Aorta (tissue), 5 donors: ENCODE measurements around the gene UBE2E1. TPM values are rescaled to one million over a fixed set of nuclear protein-coding genes. Genes with fewer than 3 reads are reported as not detected.

Experiments
- ATAC-seq: fragments of 200-7000 bp; cut with Tn5 transposase; one replicate; pipeline ENCODE4 v1.9.1; 2022; ENCODE audit warnings: moderate library complexity; ENCODE audit not compliant: low FRiP score
- DNase-seq, 2 donors: peaks; one replicate each; pipeline ENCODE4 v3.0.0-alpha.2; 2020
- H3K27ac ChIP-seq, 2 donors: one replicate each; pipeline ENCODE4 v1.5.1; 2013; ENCODE audit warnings: low read length in 2 of 2, mild to moderate bottlenecking in 2 of 2, moderate library complexity in 2 of 2, control low read depth in 1 of 2, inconsistent platforms in 1 of 2, low read depth in 1 of 2
- H3K27me3 ChIP-seq, 2 donors: one replicate each; pipeline ENCODE4 v1.6.1; 2013; ENCODE audit warnings: control low read depth in 1 of 2, low read length in 1 of 2, mild to moderate bottlenecking in 1 of 2, moderate library complexity in 1 of 2; ENCODE audit not compliant: insufficient read depth in 2 of 2, control insufficient read depth in 1 of 2
- H3K36me3 ChIP-seq, 2 donors: one replicate each; pipeline ENCODE4 v1.6.1; 2013; ENCODE audit warnings: control low read depth in 1 of 2, low read length in 1 of 2, mild to moderate bottlenecking in 1 of 2; ENCODE audit not compliant: insufficient read depth in 2 of 2, control insufficient read depth in 1 of 2
- H3K4me1 ChIP-seq, 2 donors: one replicate each; pipeline ENCODE4 v1.6.1; 2013; ENCODE audit warnings: low read length in 2 of 2, control low read depth in 1 of 2, mild to moderate bottlenecking in 1 of 2, moderate library complexity in 1 of 2; ENCODE audit not compliant: insufficient read depth in 2 of 2, control insufficient read depth in 1 of 2
- H3K4me3 ChIP-seq, 2 donors: one replicate each; pipeline ENCODE4 v1.5.1; 2013; ENCODE audit warnings: low read length in 2 of 2, control low read depth in 1 of 2, mild to moderate bottlenecking in 1 of 2
- H3K9me3 ChIP-seq: one replicate; pipeline ENCODE4 v1.6.1; 2013; ENCODE audit warnings: mild to moderate bottlenecking, low read length; ENCODE audit not compliant: control insufficient read depth
- WGBS, 2 donors: extraction: QIAGEN DNeasy Blood & Tissue Kit; methylation state at CpG; one replicate each; pipeline ENCODE4 v1.1.7; 2013; 5-methylcytosine and 5-hydroxymethylcytosine counted together
- intact Hi-C, 2 donors: fragments of 100-400 bp; cut with DNase I; formaldehyde crosslinking; loops; one replicate each; pipeline versions ENCODE4 v1.14.2 to v1.15.0; 2022
- polyA plus RNA-seq, 2 donors: library from polyadenylated mRNA; stranded (reverse); fragments of 200-250 nt; gene quantifications; one replicate each; pipeline ENCODE4 v1.2.3, GENCODE V29; 2013
- total RNA-seq, 2 donors: library from RNA; stranded (reverse); fragmentation: NEBNext Ultra II Directional; extraction: Animal tissue kit (Norgen Biotek cat#: 25700); gene quantifications; one replicate each; pipeline ENCODE4 v1.2.1, GENCODE V29; 2021
- donor health status: healthy with polysubstance abuse.
- donor health status: Bipolar disorder and iron deficiency.
- donor health status: DM: no; HTN: no; CAD: no.
- donor health status: DM: no; HTN: no; CAD: no.
- donor health status: DM: yes; HTN: yes; CAD: no.

UBE2E1 gene
- total and polyA plus RNA-seq, 4 donors: 62.2 to 128 (median 92.0) TPM

- intact Hi-C loops: no loop called here
Measured at GRCh38 chr3:23785882-23786281, 19.9 kb upstream of the UBE2E1 start.

DNA sequence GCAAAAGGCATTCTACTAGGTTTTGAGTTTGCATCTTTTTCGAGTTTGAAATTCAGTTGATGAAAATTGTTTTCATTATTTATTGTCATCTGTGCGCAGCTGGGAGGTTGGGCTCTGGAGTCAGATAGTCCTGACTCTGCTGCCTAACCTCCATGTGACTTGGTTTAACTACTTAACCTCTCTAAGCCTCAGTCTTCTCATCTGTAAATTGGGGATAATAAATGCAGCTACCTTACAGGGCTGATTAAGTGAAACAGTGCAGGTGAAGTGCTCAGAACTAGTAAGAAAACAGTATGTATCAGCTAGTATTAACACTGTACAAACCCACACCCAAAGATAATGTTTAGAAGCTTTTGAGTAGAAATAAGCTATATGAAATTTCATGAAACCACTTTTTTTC, 14.1 kb upstream of the UBE2E1 start:
- H3K27ac ChIP-seq: no peak overlapping the region
- ATAC-seq: no peak
- H3K4me1 ChIP-seq: no peaks in the 10 kb centered on the region
- peaks cover 0 to 2% of the 10 kb centered on the region in 2 donors for H3K27me3 ChIP-seq
- intact Hi-C loops: no loop called here
- H3K36me3 ChIP-seq: no peaks in the 10 kb centered on the region
- H3K9me3 ChIP-seq: no peaks in the 10 kb centered on the region
- no peak for DNase-seq
- H3K4me3 ChIP-seq: no peak overlapping the region
- WGBS, 2 donors: 91 to 93% methylated on average over 2 of the region's 2 CpGs

More at GRCh38 chr3:23785882-23786281, 19.9 kb upstream of the UBE2E1 start:
- WGBS, 2 donors: 17 to 34% methylated on average over 2 of the region's 2 CpGs
- ATAC-seq (no peak), DNase-seq (no peak)
- no peaks in the 10 kb centered on the region for H3K4me1 ChIP-seq
- no peaks in the 10 kb centered on the region for H3K36me3 ChIP-seq
- H3K27ac ChIP-seq: no peak overlapping the region
- peaks cover 0 to 5% of the 10 kb centered on the region in 2 donors for H3K27me3 ChIP-seq
- no peak overlapping the region for H3K4me3 ChIP-seq
- peaks cover 1% of the 10 kb centered on the region for H3K9me3 ChIP-seq

DNA sequence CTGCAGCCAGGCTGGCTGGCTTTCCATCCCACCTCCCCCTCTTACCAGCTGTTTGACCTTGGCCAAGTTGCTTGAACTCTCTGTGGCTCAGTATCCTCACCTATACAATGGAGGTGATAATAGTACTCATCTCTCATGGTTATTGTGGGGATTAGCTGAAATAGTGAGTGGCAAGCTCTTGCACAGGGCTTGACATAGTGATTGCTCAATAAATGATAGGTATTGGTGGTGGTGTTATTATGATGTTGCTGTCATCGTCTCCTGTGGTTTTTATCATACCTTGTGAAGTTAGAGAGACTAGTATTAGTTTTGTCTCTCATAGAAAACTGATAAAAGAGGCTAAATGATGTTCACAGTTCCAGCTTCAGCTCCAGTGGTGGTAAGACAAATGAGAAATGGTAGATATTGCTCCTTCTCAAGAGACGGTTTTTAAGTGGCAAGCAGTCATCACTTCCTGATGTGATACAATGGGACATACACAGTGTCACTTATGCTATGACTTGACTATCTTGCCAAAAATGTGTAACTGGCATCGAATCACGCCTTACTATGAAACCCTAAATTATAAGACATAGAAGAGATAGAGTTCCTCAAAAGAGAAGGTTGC, 12.1 kb upstream of the UBE2E1 start:
- intact Hi-C loops: no loop called here
- no peak for ATAC-seq
- no peak for DNase-seq
- no peak overlapping the region for H3K27ac ChIP-seq
- H3K9me3 ChIP-seq: no peaks in the 10 kb centered on the region
- H3K4me3 ChIP-seq: no peak overlapping the region
- H3K27me3 ChIP-seq: peaks cover 0 to 2% of the 10 kb centered on the region in 2 donors
- no peaks in the 10 kb centered on the region for H3K36me3 ChIP-seq
- H3K4me1 ChIP-seq: no peaks in the 10 kb centered on the region
- 92 to 96% methylated on average over 4 of the region's 4 CpGs for WGBS, 2 donors

DNA sequence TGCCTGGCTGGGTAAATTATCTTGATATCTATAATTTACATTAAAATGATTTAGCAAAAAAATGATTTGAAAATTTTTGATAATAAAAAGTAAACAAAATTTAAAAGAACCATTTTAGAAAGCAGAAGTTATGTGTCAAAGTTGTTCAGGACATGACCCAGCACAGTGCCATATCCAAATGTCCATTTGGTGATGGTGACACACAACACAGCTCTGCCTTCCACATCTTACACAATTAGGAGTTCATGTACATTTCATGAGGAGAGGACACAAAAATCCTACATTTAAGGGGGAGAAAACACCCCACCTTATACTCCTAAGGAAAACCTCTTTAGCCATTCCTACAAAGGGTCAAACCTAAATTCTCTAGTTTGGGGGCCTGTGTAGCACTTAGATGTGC, 10.7 kb upstream of the UBE2E1 start:
- ATAC-seq (no peak), DNase-seq (no peak)
- no peaks in the 10 kb centered on the region for H3K36me3 ChIP-seq
- H3K4me1 ChIP-seq: no peaks in the 10 kb centered on the region
- intact Hi-C loops: no loop called here
- no peak overlapping the region for H3K27ac ChIP-seq
- peaks cover 0 to 2% of the 10 kb centered on the region in 2 donors for H3K27me3 ChIP-seq
- no peaks in the 10 kb centered on the region for H3K9me3 ChIP-seq
- no peak overlapping the region for H3K4me3 ChIP-seq

DNA sequence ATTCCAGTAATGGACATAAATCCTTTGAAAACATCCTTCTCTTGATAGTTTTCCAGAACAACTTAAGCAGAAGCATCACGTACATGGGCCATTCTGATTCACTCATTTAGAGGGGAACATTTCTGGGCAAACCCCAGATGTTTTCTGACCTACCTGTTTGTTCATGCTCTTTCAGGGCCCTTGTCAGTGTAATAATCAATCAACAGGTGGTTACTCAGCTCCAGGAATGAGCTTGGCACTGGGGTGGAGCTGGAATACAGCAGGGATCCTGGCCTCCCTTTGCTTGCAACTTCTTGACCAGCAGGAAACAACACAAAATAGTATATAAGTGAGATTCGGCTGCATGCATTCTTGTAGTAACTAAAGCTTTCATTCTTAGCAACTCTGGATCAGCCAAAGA, 9.2 kb upstream of the UBE2E1 start:
- intact Hi-C loops: no loop called here
- Histone ChIP-seq H3K36me3 (no peaks in the 10 kb centered on the region), H3K4me1 (no peaks in the 10 kb centered on the region), H3K27me3 (peaks cover 0 to 2% of the 10 kb centered on the region in 2 donors), H3K9me3 (no peaks in the 10 kb centered on the region), H3K27ac (no peak overlapping the region), H3K4me3 (no peak overlapping the region)
- 83 to 84% methylated on average over 2 of the region's 2 CpGs for WGBS, 2 donors
- no peak for ATAC-seq
- no peak for DNase-seq

DNA sequence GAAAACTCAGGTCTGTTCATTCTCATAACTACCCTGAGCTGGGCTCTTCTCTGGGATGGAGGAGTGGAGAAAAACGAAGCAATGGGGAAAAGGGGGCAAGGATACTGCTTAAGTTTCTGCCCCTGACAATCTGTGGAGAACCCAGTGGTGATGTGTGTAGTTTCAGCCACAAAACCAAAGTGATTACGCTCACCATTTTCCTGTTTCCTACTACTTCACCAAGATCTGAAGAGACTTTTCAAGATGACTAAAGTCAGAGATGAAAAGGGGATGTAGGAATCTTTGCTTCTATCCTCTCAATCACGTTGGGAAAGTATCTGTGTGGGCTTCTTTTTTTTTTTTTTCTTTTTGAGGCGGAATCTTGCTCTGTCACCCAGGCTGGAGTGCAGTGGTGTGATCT, 8.3 kb upstream of the UBE2E1 start:
- DNase-seq: no peak
- H3K9me3 ChIP-seq: no peaks in the 10 kb centered on the region
- no peak overlapping the region for H3K4me3 ChIP-seq
- H3K27ac ChIP-seq: no peak overlapping the region
- WGBS, 2 donors: 85 to 90% methylated on average over 4 of the region's 4 CpGs
- peaks cover 0 to 2% of the 10 kb centered on the region in 2 donors for H3K27me3 ChIP-seq
- no peaks in the 10 kb centered on the region for H3K4me1 ChIP-seq
- intact Hi-C loops: no loop called here
- no peaks in the 10 kb centered on the region for H3K36me3 ChIP-seq
- no peak for ATAC-seq

- Histone ChIP-seq H3K36me3 (no peaks in the 10 kb centered on the region), H3K27me3 (no peaks in the 10 kb centered on the region), H3K27ac (no peak overlapping the region), H3K4me1 (no peaks in the 10 kb centered on the region), H3K9me3 (no peaks in the 10 kb centered on the region), H3K4me3 (no peak overlapping the region)
- intact Hi-C loops: no loop called here
- WGBS, 2 donors: 89 to 91% methylated on average over 5 of the region's 5 CpGs
- no peak for ATAC-seq
- DNase-seq: no peak
Measured at GRCh38 chr3:23798456-23798855, 7.3 kb upstream of the UBE2E1 start.

GRCh38 chr3:23798876-23799275, 6.9 kb upstream of the UBE2E1 start:
- 71 to 75% methylated on average over 3 of the region's 3 CpGs for WGBS, 2 donors
- Histone ChIP-seq H3K9me3 (no peaks in the 10 kb centered on the region), H3K36me3 (no peaks in the 10 kb centered on the region), H3K27ac (no peak overlapping the region), H3K4me3 (no peak overlapping the region), H3K27me3 (no peaks in the 10 kb centered on the region), H3K4me1 (no peaks in the 10 kb centered on the region)
- ATAC-seq (no peak), DNase-seq (no peak)
- intact Hi-C loops: no loop called here

DNA sequence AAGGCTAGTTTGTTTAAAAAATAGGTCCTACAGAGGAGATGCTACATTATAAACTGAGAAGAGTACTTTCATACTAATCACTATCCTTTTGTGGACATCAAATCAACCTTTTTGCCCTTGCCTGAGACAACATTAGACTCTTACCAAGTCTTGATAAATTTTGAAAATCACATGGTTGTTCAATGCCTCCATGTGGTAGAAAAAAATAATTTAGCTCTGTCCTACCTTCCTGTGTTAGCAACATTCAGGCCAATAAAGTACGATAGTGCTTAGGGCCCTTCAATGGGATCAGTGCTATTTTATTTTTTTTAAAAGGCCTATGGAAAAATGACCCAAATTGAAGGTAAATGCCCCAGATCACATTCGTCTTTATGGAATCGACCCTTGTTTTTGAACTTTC, 5.0 kb upstream of the UBE2E1 start:
- intact Hi-C loops: loop anchor here (10.0 kb wide), 3 partner anchors 186 to 606 kb away; partner anchors contain the start of gene UBE2E2 (in 1 of the 2)
- DNase-seq (no peak), ATAC-seq (peak; percentile 62)
- H3K4me1 ChIP-seq: no peaks in the 10 kb centered on the region
- WGBS, 2 donors: 47 to 58% methylated on average over 3 of the region's 3 CpGs
- H3K36me3 ChIP-seq: no peaks in the 10 kb centered on the region
- no peak overlapping the region for H3K27ac ChIP-seq
- no peak overlapping the region for H3K4me3 ChIP-seq
- no peaks in the 10 kb centered on the region for H3K27me3 ChIP-seq
- H3K9me3 ChIP-seq: no peaks in the 10 kb centered on the region
